Colonic mucosa (tissue), 4 donors: Measurements from ENCODE around the gene CDH4. TPM values are rescaled to one million over a fixed set of nuclear protein-coding genes. Genes with fewer than 3 reads are reported as not detected.

ENCODE experiments used
- DNase-seq: peaks from one replicate; pipeline ENCODE4 v3.0.0-alpha.2; 2020
- H3K27ac ChIP-seq: fragments of 200-600 bp; one replicate; pipeline ENCODE4 v1.8.0; 2021
- H3K27me3 ChIP-seq: fragments of 200-600 bp; one replicate; pipeline ENCODE4 v1.8.0; 2021
- H3K36me3 ChIP-seq: fragments of 200-600 bp; one replicate; pipeline ENCODE4 v1.8.0; 2021
- H3K4me1 ChIP-seq: fragments of 200-600 bp; one replicate; pipeline ENCODE4 v1.8.0; 2021; ENCODE audit warnings: mild to moderate bottlenecking
- H3K4me3 ChIP-seq: fragments of 200-600 bp; one replicate; pipeline ENCODE4 v1.8.0; 2021
- H3K9ac ChIP-seq, 2 donors: one replicate each; pipeline ENCODE4 v1.7.0; 2013; ENCODE audit warnings: control low read depth in 2 of 2, low read depth in 2 of 2, low read length in 2 of 2
- H3K9me3 ChIP-seq: fragments of 200-600 bp; one replicate; pipeline ENCODE4 v1.8.0; 2021
- CTCF ChIP-seq: fragments of 200-600 bp; IDR thresholded peaks from one replicate; pipeline ENCODE4 v1.8.0; 2022; ENCODE audit warnings: antibody characterized with exemption, mild to moderate bottlenecking
- intact Hi-C: fragments of 100-400 bp; cut with DNase I; formaldehyde crosslinking; loops from one replicate; pipeline ENCODE4 v1.14.1; 2022
- total RNA-seq, 2 donors: library from RNA; stranded (reverse); fragmentation: NEBNext Ultra II Directional in 1 of 2; extraction: Animal tissue kit (Norgen Biotek cat#: 25700) in 1 of 2; gene quantifications; one replicate each; pipeline ENCODE4 v1.2.1, GENCODE V29; 2021
- donor health status: healthy.
- donor health status: DM: no; HTN: no; CAD: no.
- donor health status: DM: no; HTN: no; CAD: no.

The CDH4 gene
- total RNA-seq, 2 donors from 2014 or later, result 0.08 TPM; not detected in 1

DNA sequence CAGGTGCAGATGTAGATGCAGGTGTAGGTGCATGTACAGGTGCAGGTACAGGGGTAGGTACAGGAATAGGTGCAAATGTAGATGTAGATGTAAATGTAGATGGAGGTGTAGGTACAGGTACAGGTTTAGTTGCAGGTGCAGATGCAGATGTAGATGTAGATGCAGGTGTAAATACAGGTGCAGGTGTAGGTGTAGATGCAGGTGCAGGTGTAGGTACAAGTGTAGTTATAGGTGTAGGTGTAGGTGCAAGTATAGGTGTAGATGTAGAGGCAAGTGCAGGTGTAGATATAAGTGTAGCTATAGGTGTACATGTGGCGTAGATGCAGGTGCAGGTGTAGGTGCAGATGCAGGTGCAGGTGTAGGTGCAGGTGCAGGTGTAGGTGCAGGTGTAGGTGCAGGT lies 34.2 kb upstream of the CDH4 start:
- H3K27ac ChIP-seq, result no peak overlapping the region
- H3K4me3 ChIP-seq, result no peak overlapping the region
- DNase-seq, result no peak
- no peaks in the 10 kb centered on the region for H3K27me3 ChIP-seq
- no peaks in the 10 kb centered on the region for H3K9me3 ChIP-seq
- no peaks in the 10 kb centered on the region for H3K36me3 ChIP-seq
- H3K9ac ChIP-seq, result no peak overlapping the region
- no peak for TF ChIP-seq CTCF
- H3K4me1 ChIP-seq, result no peaks in the 10 kb centered on the region
- intact Hi-C loops, result no loop called here

DNA sequence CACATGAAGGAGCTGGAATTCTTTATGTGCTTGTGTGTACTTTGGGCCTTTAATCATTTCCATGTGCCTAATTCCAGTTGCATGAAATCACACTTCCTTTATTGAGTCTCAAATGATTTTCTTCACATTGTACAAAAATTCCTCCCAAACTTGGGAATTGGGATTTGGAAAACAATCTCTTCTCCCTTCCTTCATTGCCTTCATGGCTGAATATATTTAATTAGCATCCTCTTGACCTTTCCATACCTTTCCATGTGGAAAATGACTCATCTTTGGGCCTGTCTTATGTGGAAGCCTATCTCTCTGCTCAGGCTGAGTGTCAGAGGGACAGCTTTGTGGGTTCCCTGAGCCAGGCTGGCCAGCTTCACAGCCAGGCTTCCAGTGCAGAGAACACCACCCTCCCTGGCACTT lies 33.0 kb upstream of the CDH4 start:
- no peaks in the 10 kb centered on the region for H3K9me3 ChIP-seq
- no peak for TF ChIP-seq CTCF
- no peak for DNase-seq
- H3K4me1 ChIP-seq, result no peaks in the 10 kb centered on the region
- no peaks in the 10 kb centered on the region for H3K27me3 ChIP-seq
- no peak overlapping the region for H3K27ac ChIP-seq
- H3K36me3 ChIP-seq, result no peaks in the 10 kb centered on the region
- H3K9ac ChIP-seq, result no peak overlapping the region
- intact Hi-C loops, result no loop called here
- no peak overlapping the region for H3K4me3 ChIP-seq

DNA sequence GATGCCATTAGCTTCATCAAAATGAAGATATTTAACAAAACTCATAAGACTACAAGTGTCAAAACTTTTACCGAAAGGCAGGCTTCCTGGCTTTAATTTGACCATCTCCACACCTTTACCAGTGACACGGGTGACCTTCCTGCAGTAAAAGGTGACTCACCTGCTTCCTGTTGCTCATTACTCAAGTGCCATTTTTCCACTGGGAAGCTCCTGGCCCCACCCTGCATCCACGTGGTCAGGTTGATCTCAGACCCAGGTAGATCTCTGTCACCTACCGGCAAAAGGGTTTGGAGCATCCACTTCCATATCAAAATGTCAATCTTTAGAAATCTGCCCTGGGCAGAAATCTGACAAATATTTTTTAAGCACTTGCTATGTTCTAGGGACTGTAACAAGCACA lies 31.9 kb upstream of the CDH4 start:
- intact Hi-C loops, result loop anchor here (10.0 kb wide), 1 partner anchor 1005 kb away; no protein-coding TSS in a partner anchor
- H3K9me3 ChIP-seq, result no peaks in the 10 kb centered on the region
- no peak for TF ChIP-seq CTCF
- H3K27me3 ChIP-seq, result no peaks in the 10 kb centered on the region
- DNase-seq, result peak; percentile 29
- H3K36me3 ChIP-seq, result no peaks in the 10 kb centered on the region
- H3K4me1 ChIP-seq, result no peaks in the 10 kb centered on the region
- no peak overlapping the region for H3K9ac ChIP-seq
- no peak overlapping the region for H3K27ac ChIP-seq
- H3K4me3 ChIP-seq, result no peak overlapping the region

GRCh38 chr20:61220626-61221325 lies 31.3 kb upstream of the CDH4 start:
- H3K9me3 ChIP-seq, result no peaks in the 10 kb centered on the region
- intact Hi-C loops, result loop anchor here (10.0 kb wide), 1 partner anchor 1006 kb away; no protein-coding TSS in a partner anchor
- H3K4me1 ChIP-seq, result no peaks in the 10 kb centered on the region
- no peak overlapping the region for H3K4me3 ChIP-seq
- no peak overlapping the region for H3K27ac ChIP-seq
- no peak overlapping the region for H3K9ac ChIP-seq
- no peak for DNase-seq
- H3K27me3 ChIP-seq, result no peaks in the 10 kb centered on the region
- no peaks in the 10 kb centered on the region for H3K36me3 ChIP-seq
- no peak for TF ChIP-seq CTCF

GRCh38 chr20:61222699-61223098 lies 29.4 kb upstream of the CDH4 start:
- Histone ChIP-seq H3K4me3 (no peak overlapping the region), H3K9me3 (no peaks in the 10 kb centered on the region), H3K27ac (no peak overlapping the region), H3K4me1 (no peaks in the 10 kb centered on the region), H3K9ac (no peak overlapping the region), H3K36me3 (no peaks in the 10 kb centered on the region), H3K27me3 (no peaks in the 10 kb centered on the region)
- no peak for DNase-seq
- no peak for TF ChIP-seq CTCF
- intact Hi-C loops, result loop anchor here (10.0 kb wide), 1 partner anchor 1008 kb away; no protein-coding TSS in a partner anchor
